Measurements from ENCODE around the gene CDHR3.

DNA sequence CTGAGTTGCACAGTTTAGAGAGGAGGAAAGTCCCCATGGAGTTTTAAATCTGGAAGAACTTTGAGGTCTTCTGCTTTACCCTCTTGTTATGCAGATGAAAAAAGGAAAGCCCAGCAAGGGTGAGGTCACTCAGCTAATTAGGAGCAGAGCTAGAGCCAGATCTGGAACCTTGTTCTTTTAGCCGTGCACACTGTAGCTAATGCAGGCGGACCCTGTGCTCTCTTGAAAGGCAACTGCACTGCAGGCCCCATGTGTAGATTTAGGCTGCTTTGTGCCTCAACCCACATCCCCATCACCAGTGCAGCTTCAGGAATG lies 85.6 kb downstream of the CDHR3 start:
- TF ChIP-seq, protein P1, sequence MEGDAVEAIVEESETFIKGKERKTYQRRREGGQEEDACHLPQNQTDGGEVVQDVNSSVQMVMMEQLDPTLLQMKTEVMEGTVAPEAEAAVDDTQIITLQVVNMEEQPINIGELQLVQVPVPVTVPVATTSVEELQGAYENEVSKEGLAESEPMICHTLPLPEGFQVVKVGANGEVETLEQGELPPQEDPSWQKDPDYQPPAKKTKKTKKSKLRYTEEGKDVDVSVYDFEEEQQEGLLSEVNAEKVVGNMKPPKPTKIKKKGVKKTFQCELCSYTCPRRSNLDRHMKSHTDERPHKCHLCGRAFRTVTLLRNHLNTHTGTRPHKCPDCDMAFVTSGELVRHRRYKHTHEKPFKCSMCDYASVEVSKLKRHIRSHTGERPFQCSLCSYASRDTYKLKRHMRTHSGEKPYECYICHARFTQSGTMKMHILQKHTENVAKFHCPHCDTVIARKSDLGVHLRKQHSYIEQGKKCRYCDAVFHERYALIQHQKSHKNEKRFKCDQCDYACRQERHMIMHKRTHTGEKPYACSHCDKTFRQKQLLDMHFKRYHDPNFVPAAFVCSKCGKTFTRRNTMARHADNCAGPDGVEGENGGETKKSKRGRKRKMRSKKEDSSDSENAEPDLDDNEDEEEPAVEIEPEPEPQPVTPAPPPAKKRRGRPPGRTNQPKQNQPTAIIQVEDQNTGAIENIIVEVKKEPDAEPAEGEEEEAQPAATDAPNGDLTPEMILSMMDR (conservative IDR thresholded peaks at IDR 0.05; ENCODE audit: low read length): no peak
- no peak for TF ChIP-seq EZH2phosphoT487 (IDR thresholded peaks at IDR 0.05; ENCODE audit: borderline replicate concordance)

Measured in Loucy (cell line).